ENCODE measurements around the gene PPP1R37. TPM values are rescaled to one million over a fixed set of nuclear protein-coding genes. Genes with fewer than 3 reads are reported as not detected.
A peak's percentile ranks its signal among the peaks of the same experiment; 100 is the strongest.

PPP1R37 gene
- total and polyA plus RNA-seq, 2 of the 13 experiments (the other 11 are each of a cell fraction or from before 2014, with no cell fraction given), result 9.0 to 14.3 TPM

GRCh38 chr19:45179072-45179891, 86.3 kb downstream of the PPP1R37 start (continued):
- TF ChIP-seq ATF2 (CRISPR knock-in tag; IDR thresholded peaks at IDR 0.05), result 0 out of 2 replicates have a peak, but pooled peaks have one; percentile 3
- TF ChIP-seq NPAS2 (CRISPR knock-in tag; IDR thresholded peaks at IDR 0.05; ENCODE audit: borderline replicate concordance), result no peak
- TF ChIP-seq ZNF547 (CRISPR knock-in tag; IDR thresholded peaks at IDR 0.05), result peak; percentile 2; the same call in 1 of the 2 replicates
- no peak for TF ChIP-seq AFF4 (CRISPR knock-in tag; IDR thresholded peaks at IDR 0.05)
- no peak for TF ChIP-seq HNF4G (IDR thresholded peaks at IDR 0.05; ENCODE audit: borderline replicate concordance, low read depth, low read length)
- 0 out of 2 replicates have a peak, but pooled peaks have one; percentile 14 for TF ChIP-seq HNF4G (CRISPR knock-in tag; IDR thresholded peaks at IDR 0.05; ENCODE audit: borderline replicate concordance, low read depth)
- TF ChIP-seq ZFP90 (CRISPR knock-in tag; IDR thresholded peaks at IDR 0.05; ENCODE audit: borderline replicate concordance), result 0 out of 2 replicates have a peak, but pooled peaks have one; percentile 0
- no peak for TF ChIP-seq ATF7-NPFF (CRISPR knock-in tag; IDR thresholded peaks at IDR 0.05; ENCODE audit: low read depth)
- no peak for TF ChIP-seq CSRNP1 (CRISPR knock-in tag; IDR thresholded peaks at IDR 0.05)
- no peak for TF ChIP-seq FUBP1 (CRISPR knock-in tag; IDR thresholded peaks at IDR 0.05; ENCODE audit: borderline replicate concordance)
- TF ChIP-seq PCBP2 (optimal IDR thresholded peaks at IDR 0.05; ENCODE audit: low read depth, low read length, poor library complexity, severe bottlenecking), result no peak
- TF ChIP-seq ZNF607 (CRISPR knock-in tag; IDR thresholded peaks at IDR 0.05; ENCODE audit: borderline replicate concordance), result peak; percentile 81
- no peak for TF ChIP-seq SMAD3 (CRISPR knock-in tag; IDR thresholded peaks at IDR 0.05)
- no peak for TF ChIP-seq SIX1 (CRISPR knock-in tag; IDR thresholded peaks at IDR 0.05; ENCODE audit: borderline replicate concordance)
- no peak for TF ChIP-seq ZNF281 (CRISPR knock-in tag; IDR thresholded peaks at IDR 0.05; ENCODE audit: borderline replicate concordance)

Measured in HepG2 (cell line).